ENCODE results near the gene PLXNA4.

Gene PLXNA4

DNA sequence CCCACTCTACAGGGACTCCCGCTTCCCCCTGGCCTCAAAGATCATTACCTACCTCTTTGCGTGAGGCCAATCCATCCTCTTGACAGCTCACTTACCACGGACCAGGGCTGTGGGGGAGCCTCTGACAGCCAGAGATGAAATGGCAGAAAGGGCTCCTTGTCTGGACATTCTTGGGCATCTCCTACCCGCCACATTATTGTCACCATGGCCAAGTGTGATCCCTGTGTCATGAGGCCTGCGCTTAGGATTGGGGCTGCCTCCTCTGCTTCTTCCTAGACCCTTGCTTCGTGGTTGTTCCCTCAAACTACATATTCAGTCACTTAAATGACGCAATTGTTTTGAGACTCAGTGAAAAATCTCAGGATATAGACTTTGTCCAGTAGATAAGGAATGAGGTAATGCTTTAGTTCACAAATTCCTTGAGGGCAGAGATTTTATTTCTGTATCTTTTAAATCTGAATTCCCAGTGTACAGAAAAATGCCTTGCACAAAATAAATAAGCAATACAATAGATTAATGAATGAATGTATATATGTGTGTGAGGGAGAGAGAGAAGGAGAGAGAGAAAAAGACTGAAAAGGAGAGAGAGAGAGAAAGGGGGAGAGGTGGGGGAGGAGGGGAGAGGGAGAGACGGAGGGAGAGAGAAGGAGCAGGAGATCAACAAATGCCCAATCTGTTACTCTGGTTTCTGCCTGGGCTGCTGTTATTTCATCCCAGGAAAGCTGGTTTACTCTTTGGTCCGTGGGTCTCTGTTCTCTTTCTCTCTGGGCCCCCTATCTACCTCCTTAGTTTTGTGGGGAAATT lies 159.0 kb downstream of the PLXNA4 start:
- no peak for DNase-seq (ENCODE audit: low read depth)

DNA sequence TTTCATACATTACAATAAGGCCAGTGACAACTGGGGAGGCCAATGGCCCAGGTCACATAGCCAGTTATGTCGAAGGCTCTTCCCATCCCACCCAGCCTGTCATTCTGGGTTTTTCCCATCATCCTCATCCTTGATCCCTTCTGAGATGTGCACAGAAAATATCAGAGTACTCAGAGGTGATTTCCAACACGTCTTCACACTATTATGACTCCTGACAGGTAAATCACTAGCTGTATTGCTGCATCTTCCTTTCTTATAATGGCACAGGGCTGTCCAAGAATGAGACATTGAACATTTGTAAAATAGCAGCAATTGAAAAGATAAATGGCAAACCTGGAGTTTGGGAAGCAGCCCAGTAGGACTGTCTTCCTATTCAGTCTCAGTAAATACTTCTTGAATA lies 159.9 kb downstream of the PLXNA4 start:
- no peak for DNase-seq (ENCODE audit: low read depth)

DNA sequence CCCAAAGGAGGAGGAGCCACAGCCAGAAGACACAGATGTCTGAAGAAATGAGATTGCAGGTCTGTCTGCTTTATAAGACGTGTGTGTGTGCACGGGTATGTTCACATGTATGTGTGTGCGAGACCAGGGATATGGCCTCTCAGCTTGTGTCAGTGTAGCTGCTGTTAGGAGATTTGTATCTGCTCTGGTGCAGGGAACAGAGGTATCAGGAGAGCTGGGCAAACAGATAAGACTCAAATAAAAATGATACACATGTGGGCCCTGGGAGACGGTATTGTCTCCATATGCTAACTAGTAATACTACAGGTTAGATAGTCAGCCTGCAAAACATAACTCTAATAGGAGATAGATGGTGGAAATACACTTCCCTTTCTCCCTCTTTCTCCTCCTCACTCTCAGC lies 161.0 kb downstream of the PLXNA4 start:
- DNase-seq (ENCODE audit: low read depth): no peak

DNA sequence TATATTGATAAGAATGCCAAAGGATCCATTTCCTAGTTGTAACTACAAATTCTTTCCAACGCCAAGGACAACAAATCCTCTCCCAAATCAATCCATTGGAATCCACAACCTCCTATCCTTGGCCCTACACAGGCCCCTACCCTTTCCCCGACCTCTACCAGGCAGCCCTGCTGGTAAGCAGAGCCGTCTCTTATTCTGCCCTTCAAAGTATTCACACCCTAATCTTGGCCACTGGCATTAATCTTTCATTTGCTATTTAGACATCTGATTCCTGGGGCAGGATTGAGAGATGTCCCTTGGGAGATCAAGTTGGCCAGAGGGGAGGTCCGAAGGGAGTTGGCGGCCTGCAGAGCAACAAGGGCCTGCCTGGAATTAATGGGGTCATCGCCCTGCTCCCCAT lies 161.4 kb downstream of the PLXNA4 start:
- no peak for DNase-seq (ENCODE audit: low read depth)

DNA sequence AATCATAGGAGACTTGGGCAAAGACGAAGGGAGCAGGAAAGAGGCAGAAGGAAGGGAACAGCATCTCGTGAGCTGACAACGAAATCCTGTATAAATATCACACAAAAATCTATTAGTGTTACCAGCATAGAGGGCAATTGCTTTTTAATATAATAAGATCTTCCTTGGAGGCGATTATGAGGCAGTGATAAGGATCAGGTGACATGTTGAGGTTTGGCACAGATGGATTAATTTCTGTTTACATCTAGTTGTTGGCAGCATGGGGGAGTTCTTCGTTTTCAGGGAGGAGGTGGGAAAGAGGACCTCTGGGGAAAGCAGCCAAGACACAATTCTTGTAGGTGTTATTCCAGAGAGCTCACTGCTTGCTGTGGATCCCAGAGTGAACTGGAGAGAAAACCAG lies 163.8 kb downstream of the PLXNA4 start:
- DNase-seq (ENCODE audit: low read depth): no peak

DNA sequence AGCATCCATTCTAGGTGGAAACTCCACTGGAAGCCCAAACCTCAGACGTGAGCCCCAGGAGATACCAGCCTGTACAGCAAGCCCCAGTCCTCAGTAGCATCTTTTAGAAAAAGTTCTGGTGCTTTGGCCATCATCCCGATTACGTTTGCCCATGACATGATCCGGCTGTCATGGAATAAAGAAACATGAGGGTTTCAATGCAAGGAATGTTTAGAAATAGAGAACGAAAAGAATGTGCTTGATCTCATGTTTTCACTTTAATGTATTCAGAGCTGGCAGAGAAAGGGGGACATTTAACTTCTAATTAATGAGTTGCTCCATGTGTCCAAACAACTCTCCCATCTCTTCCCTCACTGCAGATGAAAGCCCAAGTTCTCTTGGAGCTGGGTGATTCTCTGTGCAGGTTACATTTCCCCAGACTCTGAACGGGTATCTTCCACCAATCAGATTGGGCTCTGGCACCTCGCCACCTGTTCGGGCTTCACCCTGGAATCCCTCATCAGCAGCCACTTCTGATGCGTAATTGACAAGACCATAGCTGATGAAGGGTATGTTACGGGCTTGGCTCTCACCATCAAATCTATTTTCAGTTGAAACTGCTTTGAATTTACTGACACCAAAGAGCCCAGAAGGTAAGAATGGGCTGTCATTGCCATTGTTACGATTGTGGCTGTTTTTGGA lies 165.3 kb downstream of the PLXNA4 start:
- no peak for DNase-seq (ENCODE audit: low read depth)

DNA sequence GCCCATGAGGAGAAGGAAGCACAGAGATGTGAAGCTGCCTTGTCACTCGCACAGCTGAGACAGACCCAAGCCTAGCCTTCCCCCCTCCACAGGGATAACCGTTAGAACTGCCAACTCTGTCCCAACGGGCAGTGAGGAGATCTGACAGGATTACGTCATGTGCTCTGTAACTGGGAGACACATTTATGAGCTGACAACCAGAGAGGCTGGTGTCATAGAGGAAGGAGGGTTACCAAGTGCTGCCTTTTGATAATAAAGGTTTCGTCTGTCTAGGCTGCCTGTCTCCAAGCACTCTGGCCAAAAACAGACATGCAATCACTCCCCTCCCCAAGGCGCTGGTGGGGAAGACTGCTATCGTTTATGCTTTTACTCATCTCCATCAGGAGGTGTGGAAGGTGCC lies 165.9 kb downstream of the PLXNA4 start:
- no peak for DNase-seq (ENCODE audit: low read depth)

DNA sequence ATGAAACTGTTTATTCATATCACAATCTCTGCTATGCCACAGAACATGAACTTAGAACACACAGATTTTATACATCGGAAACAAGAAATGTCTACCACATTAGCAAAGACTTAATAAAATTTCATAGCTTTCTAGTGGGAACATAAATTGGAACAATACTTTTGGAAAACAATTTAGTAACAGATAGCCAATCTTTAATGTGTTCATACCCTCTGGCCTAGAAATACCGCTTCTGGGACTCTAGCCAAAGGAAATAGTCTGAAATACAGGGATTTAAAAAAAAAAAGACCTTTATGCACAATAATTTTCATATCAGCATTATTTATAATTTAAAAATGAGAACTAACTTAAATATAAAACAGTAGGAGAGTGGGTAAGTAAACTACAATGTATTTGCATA lies 168.5 kb downstream of the PLXNA4 start:
- DNase-seq (ENCODE audit: low read depth): no peak

DNA sequence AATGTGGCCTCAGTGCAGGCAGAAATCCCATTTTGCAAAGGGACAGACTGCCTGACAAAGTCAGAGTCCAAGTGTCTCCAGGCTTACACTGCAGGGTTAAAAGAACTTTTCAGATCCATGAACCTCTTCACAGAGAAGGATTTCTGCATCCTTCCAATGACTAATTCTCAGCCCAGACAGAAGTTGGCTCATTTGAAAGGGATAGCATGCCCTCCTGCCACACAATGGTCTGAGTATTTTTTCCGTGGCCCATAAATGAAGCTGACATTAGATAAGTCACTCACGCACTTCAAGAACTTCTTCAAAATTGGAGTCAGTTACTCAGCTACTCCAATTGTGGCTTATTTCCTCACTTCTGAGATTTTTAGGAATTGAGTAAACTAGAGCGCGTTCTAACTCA lies 170.2 kb downstream of the PLXNA4 start:
- no peak for DNase-seq (ENCODE audit: low read depth)

DNA sequence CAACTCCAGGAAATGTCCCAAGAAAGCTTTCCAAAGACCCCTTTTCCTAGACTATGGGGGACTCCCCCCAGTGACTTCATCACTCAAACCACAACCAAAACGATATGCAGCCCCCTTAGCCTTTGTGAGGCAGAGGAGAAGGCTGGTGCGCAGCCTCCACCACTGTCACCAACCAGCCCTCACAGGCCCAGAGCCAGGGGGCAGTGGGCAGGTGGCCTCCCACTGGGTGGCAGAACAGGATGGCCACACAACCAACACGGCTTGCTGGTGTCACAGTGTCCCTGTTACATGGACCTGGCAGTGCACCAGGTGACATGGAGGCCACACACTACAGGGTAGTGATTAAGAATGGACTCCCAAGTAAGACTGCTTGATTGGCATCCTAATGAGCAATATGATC lies 172.0 kb downstream of the PLXNA4 start:
- DNase-seq (ENCODE audit: low read depth): no peak

DNA sequence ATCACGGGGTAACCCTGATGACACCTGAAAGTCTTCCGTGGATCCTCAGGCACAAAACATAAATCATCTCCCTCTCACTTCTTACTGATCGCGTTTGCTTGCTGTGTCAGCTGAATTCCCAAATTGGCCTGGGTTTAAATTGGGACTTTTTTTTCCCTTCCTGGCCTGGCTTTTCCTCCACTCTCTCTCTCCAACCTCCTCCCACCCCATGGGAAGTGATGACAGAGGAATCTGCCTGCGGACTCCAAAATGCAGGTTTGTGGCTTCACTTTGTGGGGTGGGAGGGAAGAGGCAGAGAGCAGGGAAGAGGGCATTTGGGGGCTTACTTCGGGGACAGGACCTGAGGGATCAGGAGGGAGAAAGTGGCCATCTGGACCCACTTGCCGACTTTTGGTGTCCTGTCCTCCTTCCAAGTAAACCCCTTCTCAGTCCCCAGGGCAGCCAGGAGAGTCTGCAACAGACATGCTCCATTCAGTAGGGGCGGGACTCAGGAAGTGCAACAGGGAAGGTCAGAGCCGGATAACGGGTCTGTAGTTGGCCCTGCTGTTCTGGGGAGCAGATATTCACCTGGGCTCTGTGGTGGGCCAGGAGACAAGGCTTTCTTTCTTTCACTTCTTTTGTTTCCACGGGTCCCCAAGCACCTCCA lies 172.7 kb downstream of the PLXNA4 start:
- DNase-seq (ENCODE audit: low read depth): no peak

DNA sequence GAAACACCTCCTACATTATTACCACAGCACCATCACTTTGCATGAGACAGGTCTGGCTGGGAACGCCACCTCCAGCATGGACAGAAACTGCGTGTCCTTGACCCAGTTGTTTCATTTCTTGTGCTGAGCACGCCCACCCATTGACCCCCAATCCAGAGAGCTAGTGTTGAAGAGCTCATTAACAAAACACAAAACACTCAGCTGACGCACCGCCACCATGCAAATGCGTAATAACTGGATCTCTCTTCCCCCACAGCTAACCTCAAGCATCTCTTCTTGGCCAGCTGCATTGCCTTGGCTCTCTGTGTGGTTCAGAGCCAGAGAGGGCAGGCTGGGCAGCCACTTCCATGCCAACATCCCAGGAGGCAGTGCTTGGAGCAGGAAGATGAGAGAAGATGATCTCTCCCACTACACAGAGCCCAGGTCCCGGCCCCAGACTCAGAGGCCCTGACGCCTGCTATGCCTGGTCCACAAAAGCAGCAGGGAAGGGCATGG lies 173.5 kb downstream of the PLXNA4 start:
- no peak for DNase-seq (ENCODE audit: low read depth)

DNA sequence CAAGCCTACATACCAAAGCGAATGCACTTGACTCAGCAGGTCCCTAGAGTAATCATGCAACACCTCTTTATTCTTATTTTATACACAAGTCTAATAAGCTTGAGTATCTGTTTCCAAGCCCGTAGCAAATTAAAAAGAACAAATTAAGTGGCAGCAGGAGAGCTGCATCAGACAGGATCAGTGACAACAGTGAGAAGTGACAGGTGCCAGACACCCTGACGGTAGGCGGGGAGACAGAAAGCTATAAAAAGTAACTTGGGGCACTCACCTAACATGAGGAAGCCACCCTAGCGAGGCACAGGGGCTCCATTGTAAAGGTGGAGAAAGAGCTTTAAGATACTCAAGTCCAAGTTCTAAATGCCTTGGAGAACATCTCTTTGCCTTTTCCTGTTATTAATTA lies 174.2 kb downstream of the PLXNA4 start:
- DNase-seq (ENCODE audit: low read depth): no peak

DNA sequence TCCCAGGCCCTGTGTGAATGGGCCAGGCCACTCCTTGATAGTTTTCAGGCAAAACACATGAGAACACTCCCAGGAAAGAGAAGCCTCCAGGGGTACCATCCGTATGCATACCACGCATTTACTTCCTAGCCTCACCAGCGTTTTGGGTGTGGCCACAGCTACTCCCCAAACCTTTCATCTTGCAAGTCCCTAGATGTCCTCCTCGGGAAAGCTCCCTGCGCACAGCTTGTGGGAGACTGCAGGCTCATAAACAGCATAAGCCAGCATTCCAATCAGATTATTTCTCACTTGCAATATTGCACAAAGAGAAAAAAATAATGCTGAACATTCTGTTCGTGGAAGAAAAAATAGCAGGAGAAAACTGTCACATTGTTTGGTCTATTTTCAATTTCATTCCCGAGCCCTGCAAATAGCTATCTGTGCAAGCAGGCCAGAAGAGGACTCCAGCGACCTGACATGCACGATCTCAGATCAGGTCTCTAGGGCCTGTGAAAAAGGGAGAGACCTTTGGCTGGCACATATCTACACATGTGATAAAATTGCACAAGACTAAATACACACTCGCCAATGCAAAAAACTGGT lies 175.6 kb downstream of the PLXNA4 start:
- DNase-seq (ENCODE audit: low read depth): no peak

DNA sequence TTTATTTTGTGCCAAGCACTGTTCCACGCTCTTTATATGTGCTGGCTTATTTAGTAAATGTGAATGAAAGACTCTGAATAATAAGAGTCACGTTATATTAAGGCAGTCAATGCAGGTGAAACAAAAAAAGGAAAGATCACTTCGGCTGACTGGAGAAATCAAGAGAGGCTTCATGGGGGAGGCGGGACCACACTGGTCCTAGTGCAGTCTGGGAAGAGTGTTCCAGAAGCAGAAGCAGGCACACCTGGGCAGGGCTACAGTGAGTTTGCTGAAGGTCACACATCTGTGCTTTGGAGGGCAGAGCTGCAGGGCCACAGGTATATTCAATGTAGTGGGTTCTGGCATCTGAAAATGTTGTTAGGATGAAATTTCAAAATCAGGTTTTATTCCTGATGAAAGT lies 176.9 kb downstream of the PLXNA4 start:
- no peak for DNase-seq (ENCODE audit: low read depth)

DNA sequence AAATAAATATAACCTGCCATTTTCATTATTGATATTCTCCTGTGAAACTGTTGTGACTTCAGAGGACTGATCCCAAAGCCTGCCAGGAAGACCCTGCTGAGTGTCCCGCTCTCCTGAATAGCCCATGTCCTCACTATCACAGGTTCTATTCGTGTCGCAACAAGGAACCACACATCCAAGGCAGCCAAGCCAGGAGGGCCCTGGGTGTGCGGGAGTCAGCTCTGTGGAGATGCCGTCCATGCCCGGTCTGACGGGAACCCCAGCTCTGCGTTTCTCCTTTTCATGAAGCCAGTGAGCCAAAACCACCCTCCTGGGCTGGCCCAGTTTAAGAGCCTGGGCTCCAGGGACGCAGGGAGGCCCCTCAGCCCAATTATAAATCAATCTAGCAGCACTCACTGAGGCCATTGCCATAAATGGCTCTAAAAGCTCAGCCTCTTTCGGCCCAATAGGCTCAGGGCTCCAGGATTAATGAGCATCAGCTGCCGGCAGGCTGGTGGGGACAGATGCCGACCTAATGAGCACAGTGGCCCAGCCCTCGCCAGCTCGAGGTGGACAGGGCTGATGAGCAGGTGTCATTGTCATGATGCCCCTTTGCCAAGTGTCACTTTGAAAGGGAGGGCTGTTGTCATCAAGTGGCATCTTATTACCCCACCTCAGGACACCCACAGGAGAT lies 177.9 kb downstream of the PLXNA4 start:
- no peak for DNase-seq (ENCODE audit: low read depth)

DNA sequence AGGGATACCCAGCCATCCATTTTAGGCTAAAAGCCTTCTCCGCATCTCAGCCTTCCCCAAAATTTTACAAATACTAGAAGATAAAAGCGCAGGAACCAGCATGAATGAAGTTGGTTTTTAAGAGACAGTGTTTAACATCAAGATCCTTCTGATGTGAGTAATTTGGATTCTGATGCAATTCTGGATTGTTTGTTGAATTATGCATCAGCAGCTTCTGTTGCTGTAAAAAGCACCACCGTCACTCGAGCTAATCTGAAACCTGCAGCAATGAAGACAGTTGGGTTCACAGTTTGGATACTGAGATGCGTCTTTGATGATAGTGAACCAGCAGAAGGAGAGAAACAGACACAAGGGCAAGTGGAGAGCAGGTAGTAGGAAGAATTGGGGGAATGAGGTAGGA lies 179.2 kb downstream of the PLXNA4 start:
- no peak for DNase-seq (ENCODE audit: low read depth)

DNA sequence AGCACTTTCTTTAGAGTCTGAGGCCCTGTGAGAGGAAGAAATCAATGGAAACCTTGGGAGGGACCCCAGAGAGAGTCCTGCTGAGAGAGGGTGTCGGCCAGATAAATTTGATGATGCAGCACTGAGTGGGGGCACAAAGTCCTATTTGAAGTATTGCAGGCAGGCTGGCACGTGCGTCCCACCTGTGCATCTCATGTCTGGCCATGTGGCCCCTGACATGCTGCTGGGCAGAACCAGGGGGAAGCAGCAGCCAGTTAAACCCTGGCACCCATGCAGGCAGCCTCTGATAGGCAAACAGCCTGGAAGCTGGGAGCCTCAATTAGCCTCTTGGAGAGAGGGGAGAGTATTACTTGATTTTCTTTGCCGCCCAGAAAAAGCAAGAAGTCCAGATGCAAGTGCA lies 180.9 kb downstream of the PLXNA4 start:
- DNase-seq (ENCODE audit: low read depth): no peak

DNA sequence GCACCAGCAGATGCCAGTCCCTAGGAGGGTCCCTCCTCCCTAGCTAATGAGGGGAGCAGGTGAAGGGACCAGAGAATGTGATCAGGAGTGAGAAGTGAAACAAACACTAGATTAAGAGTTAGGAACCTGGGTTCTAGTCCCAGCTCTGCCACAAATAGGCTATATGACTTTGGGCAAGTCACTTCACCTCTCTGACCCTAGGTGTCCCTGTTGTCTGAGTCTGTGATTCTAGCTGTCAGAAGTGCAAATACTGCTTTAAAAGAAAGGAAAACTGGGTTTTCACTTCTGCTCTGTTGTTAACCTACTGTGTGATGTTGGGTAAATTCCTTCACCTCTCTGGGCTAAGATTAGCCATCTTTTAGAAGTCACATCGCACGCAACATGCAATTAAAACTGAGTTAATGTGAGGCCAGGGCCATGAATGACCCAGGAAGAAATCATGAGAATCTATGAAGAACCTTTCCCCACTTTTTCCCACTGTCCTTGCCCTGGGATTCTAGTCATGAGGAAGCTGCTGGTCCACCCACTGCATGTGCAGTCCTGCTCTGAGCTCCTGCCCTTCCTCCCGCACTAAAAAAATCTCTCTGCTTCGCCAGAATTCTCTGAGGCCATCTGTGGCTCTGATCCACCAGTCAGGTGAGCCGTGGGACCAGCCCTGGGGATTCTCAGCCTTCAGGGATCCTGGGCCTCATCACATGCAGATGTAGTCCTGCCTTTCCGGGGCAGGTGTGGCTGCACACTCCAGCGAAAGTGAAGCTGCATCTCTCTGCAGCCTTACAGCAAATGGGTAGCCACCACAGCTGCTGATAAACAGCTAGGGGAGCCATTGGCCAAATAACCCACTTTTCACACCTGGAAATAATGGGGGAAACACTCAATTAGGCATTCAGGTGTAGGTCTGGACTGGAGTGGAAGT lies 181.7 kb downstream of the PLXNA4 start:
- DNase-seq (ENCODE audit: low read depth): no peak

DNA sequence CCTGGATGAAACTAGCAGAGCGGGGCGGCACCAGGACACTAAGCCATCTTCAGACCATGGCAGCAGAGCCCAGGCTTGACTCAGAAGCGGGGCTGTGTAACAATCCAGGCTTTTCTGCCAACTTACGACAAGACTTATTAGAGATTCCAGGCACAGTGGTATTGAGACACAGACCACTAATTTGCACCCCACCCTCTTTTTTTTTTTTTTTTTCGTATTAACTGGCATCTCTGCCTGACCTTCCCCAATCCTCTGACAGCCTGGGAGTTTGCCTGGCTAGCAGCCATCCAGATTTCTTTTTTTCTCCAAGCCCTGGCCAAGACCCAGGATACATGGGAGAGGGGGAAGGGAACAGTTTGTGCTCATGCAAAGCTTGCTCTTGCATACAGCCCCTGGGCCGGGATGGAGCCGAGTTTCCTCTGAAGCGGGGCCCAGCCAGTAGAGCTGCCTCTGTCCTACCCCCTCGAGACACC lies 182.4 kb downstream of the PLXNA4 start:
- DNase-seq (ENCODE audit: low read depth): no peak

DNA sequence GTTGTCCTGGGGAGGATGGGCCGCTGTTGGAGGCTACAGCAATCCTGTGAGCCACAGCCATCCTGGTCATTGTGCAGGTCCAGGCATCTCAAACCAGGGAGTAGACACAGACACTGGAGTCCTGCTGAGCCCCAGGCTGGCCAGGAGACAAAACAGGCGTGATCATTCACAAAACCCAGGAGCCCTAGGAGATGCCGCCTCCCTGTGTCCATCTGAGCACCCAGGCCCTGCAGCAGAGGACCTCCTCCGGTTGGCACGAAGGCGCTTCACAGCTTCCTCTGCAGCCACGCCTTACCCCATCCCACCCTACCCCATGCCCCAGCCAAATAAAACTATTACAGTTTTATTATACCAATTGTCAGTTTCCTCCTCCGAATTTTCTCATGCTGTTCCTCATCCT lies 183.6 kb downstream of the PLXNA4 start:
- no peak for DNase-seq (ENCODE audit: low read depth)

Measured in activated T-cell treated with anti-CD3 and anti-CD28 coated beads for 48 hours (primary cell).